HepG2 (cell line): ENCODE results near the gene HPD. TPM values are rescaled to one million over a fixed set of nuclear protein-coding genes. Genes with fewer than 3 reads are reported as not detected.
A peak's percentile ranks its signal among the peaks of the same experiment; 100 is the strongest.

Experiments used
- ADNP ChIP-seq: sonication (generic); formaldehyde crosslinking; IDR thresholded peaks from 2 replicates; pipeline ENCODE4 v1.4.0; 2020; ENCODE audit warnings: missing genetic modification reagents
- DRAP1 ChIP-seq: IDR thresholded peaks from 2 replicates; pipeline ENCODE4 v1.6.1; 2016; ENCODE audit warnings: missing genetic modification reagents, missing compliant biosample characterization
- FIP1L1 ChIP-seq: fragments of 200-400 bp; formaldehyde crosslinking; IDR thresholded peaks from 2 replicates; pipeline ENCODE4 v1.6.1; 2018; ENCODE audit warnings: low read depth, mild to moderate bottlenecking, low read length, moderate library complexity, borderline replicate concordance; ENCODE audit not compliant: insufficient read depth
- HCFC1 ChIP-seq: fragments of 150-350 bp; IDR thresholded peaks from 2 replicates; pipeline ENCODE4 v1.6.1; 2014; ENCODE audit warnings: low read depth, low read length
- NFE2L2 ChIP-seq: fragments of 150-350 bp; IDR thresholded peaks from 2 replicates; pipeline ENCODE4 v1.6.1; 2014; ENCODE audit warnings: low read length
- PRDM4 ChIP-seq: sonication (generic); formaldehyde crosslinking; IDR thresholded peaks from 2 replicates; pipeline ENCODE4 v1.9.0; 2021; ENCODE audit warnings: missing genetic modification reagents, borderline replicate concordance
- RAD21 ChIP-seq: fragments of 450-650 bp; formaldehyde crosslinking; IDR thresholded peaks from 2 replicates; pipeline ENCODE4 v1.5.0; 2020; ENCODE audit warnings: mild to moderate bottlenecking
- RELA ChIP-seq: sonication (generic); formaldehyde crosslinking; IDR thresholded peaks from 2 replicates; pipeline ENCODE4 v1.4.0; 2020; ENCODE audit warnings: missing genetic modification reagents
- RFX5 ChIP-seq: IDR thresholded peaks from 2 replicates; pipeline ENCODE4 v1.6.1; 2011; ENCODE audit warnings: low read depth, low read length, improper control_type of control experiment
- SP1 ChIP-seq, 2 experiments: fragments of 450-650 bp in 1 of 2; sonication (generic) in 1 of 2; formaldehyde crosslinking in 1 of 2; IDR thresholded peaks; 2 replicates each; pipeline versions ENCODE4 v1.4.0 to v1.6.1; 2016 to 2020; ENCODE audit warnings: missing genetic modification reagents in 1 of 2
- SUZ12 ChIP-seq: fragments of 150-350 bp; IDR thresholded peaks from 2 replicates; pipeline ENCODE4 v1.6.1; 2014; ENCODE audit warnings: low read depth, low read length
- ZFP37 ChIP-seq: sonication (generic); formaldehyde crosslinking; IDR thresholded peaks from 2 replicates; pipeline ENCODE4 v1.4.0; 2020; ENCODE audit warnings: missing genetic modification reagents, borderline replicate concordance
- ZNF18 ChIP-seq: sonication (generic); formaldehyde crosslinking; IDR thresholded peaks from 2 replicates; pipeline ENCODE4 v1.8.0; 2022; ENCODE audit warnings: mild to moderate bottlenecking, missing genetic modification reagents; ENCODE audit not compliant: insufficient replicate concordance
- ZNF33A ChIP-seq: sonication (generic); formaldehyde crosslinking; IDR thresholded peaks from 2 replicates; pipeline ENCODE4 v1.5.1; 2020; ENCODE audit warnings: missing genetic modification reagents, mild to moderate bottlenecking, moderate library complexity, borderline replicate concordance
- ZNF350 ChIP-seq: sonication (generic); formaldehyde crosslinking; IDR thresholded peaks from 2 replicates; pipeline ENCODE4 v1.4.0; 2020; ENCODE audit warnings: mild to moderate bottlenecking, low read depth, missing genetic modification reagents, borderline replicate concordance
- ZNF556 ChIP-seq: sonication (generic); formaldehyde crosslinking; IDR thresholded peaks from 2 replicates; pipeline ENCODE4 v1.4.0; 2020; ENCODE audit warnings: mild to moderate bottlenecking, missing genetic modification reagents, borderline replicate concordance
- ZNF776 ChIP-seq: sonication (generic); formaldehyde crosslinking; IDR thresholded peaks from 2 replicates; pipeline ENCODE4 v1.4.0; 2020; ENCODE audit warnings: mild to moderate bottlenecking, missing genetic modification reagents
- ZNF891 ChIP-seq: sonication (generic); formaldehyde crosslinking; IDR thresholded peaks from 2 replicates; pipeline ENCODE4 v1.5.0; 2020; ENCODE audit warnings: mild to moderate bottlenecking, missing genetic modification reagents
- ZSCAN5A ChIP-seq: sonication (generic); formaldehyde crosslinking; IDR thresholded peaks from 2 replicates; pipeline ENCODE4 v1.8.0; 2022; ENCODE audit warnings: mild to moderate bottlenecking, missing genetic modification reagents, borderline replicate concordance
- polyA plus RNA-seq, 8 experiments: library from polyadenylated mRNA; depleted of rRNA in 3 of 8; stranded (reverse) in 7 of 8; unstranded in 1 of 8; fragments of >200 nt; fragmentation: Illumina TruSeq in 4 of 8; extraction: Trizol in 4 of 8; gene quantifications; 2 replicates each; pipeline versions ENCODE4 v1.2.1 to v1.2.3, GENCODE V29; 2011 to 2016; ENCODE audit warnings: low read depth in 4 of 8, missing spikeins in 1 of 8, mixed read lengths in 1 of 8; ENCODE audit not compliant: insufficient read depth in 1 of 8
- total RNA-seq, 5 experiments: library from RNA; depleted of rRNA; stranded (reverse); fragments of >200 nt; fragmentation: Illumina TruSeq; extraction: Trizol; gene quantifications; 2 replicates each; pipeline ENCODE4 v1.2.3, GENCODE V29; 2016; ENCODE audit warnings: low read depth in 1 of 5
- TF ChIP-seq, protein P1 (sequence below): sonication (generic); formaldehyde crosslinking; IDR thresholded peaks from 2 replicates; pipeline ENCODE4 v1.4.0; 2020; ENCODE audit warnings: missing genetic modification reagents, borderline replicate concordance

The HPD gene
- total and polyA plus RNA-seq, 2 of the 13 experiments (the other 11 are each of a cell fraction or from before 2014, with no cell fraction given): 120 to 195 TPM

DNA sequence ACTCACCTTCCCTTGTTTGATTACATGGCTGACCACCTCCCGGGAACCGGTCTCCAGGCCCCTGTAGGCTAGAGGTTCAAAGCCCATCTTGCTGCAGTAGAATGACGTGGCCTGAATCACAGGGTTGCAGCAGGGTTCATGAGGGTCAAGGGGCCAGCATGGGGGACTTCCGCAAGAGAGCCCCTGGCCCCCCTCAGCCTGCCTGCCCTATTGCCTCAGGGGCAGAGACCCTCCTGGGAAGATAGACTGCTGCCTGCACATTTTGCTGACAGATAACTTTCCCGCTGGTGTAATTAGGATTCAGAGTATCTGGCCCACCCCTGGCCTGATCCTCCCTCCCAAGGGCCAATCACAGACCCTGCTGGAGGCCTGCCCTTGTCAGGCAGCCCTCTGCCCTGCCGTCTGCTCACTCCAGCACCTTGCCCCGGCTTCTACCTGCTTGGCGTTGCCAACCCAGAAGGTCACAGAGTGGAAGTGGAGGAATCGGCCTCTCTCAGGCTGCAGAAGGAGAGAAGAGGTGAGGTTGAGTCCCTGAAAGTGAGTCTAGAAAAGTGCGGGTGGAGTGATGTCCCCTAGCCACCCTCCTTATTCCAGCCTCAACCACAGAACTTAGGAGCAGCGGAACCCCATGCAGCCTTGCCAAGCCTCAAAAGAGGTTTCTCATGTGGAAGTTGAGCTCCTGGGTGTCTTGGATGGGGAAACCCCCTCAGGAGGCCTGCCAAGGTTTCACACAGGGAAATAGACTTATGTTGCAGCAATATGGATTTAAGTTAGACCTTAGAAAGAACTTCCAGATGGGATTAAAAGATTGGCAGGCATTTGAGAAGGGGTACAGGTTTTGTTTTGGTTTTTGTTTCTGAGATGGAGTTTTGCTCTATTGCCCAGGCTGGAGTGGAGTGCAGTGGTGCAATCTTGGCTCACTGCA lies 1.1 kb downstream of the HPD start (continued):
- TF ChIP-seq ZNF18 (CRISPR knock-in tag) (no peak), NFE2L2 (no peak; the same call in 1 of the 2 replicates), ZNF350 (CRISPR knock-in tag) (peak; percentile 24; the same call in 1 of the 2 replicates), RAD21 (0 out of 2 replicates have a peak, but pooled peaks have one; percentile 24), PRDM4 (CRISPR knock-in tag) (no peak), ZNF33A (no peak), ZFP37 (CRISPR knock-in tag) (no peak), ZSCAN5A (CRISPR knock-in tag) (peak; percentile 36; the same call in 1 of the 2 replicates), RELA (no peak), ADNP (no peak), ZNF556 (CRISPR knock-in tag) (peak; percentile 35; the same call in 1 of the 2 replicates), DRAP1 (CRISPR knock-in tag) (peak; percentile 17; the same call in 1 of the 2 replicates), HCFC1 (no peak), ZNF776 (CRISPR knock-in tag) (no peak), SP1 (IDR thresholded peaks at IDR 0.05) (no peak), SP1 (CRISPR knock-in tag; IDR thresholded peaks at IDR 0.05) (no peak), SUZ12 (no peak), RFX5 (no peak), FIP1L1 (no peak), ZNF891 (CRISPR knock-in tag) (no peak)
- TF ChIP-seq, protein P1, sequence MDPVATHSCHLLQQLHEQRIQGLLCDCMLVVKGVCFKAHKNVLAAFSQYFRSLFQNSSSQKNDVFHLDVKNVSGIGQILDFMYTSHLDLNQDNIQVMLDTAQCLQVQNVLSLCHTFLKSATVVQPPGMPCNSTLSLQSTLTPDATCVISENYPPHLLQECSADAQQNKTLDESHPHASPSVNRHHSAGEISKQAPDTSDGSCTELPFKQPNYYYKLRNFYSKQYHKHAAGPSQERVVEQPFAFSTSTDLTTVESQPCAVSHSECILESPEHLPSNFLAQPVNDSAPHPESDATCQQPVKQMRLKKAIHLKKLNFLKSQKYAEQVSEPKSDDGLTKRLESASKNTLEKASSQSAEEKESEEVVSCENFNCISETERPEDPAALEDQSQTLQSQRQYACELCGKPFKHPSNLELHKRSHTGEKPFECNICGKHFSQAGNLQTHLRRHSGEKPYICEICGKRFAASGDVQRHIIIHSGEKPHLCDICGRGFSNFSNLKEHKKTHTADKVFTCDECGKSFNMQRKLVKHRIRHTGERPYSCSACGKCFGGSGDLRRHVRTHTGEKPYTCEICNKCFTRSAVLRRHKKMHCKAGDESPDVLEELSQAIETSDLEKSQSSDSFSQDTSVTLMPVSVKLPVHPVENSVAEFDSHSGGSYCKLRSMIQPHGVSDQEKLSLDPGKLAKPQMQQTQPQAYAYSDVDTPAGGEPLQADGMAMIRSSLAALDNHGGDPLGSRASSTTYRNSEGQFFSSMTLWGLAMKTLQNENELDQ (CRISPR knock-in tag): no peak
